Nephron progenitor cell (in vitro differentiated cells): ENCODE results near the gene TRAF3IP3.

Source experiments
- DNase-seq: peaks from one replicate; pipeline ENCODE4 v3.0.0; 2021
- H3K27ac Mint-ChIP-seq: 2 replicates; pipeline ENCODE4 v1.8.0; 2021; ENCODE audit warnings: mild to moderate bottlenecking, moderate library complexity, mixed read lengths
- H3K27me3 Mint-ChIP-seq: 2 replicates; pipeline ENCODE4 v1.8.0; 2021; ENCODE audit warnings: mild to moderate bottlenecking, low read depth, mixed read lengths; ENCODE audit not compliant: poor library complexity
- H3K36me3 Mint-ChIP-seq: 2 replicates; pipeline ENCODE4 v1.8.0; 2021; ENCODE audit warnings: low read depth, mixed read lengths
- H3K4me1 Mint-ChIP-seq: 2 replicates; pipeline ENCODE4 v1.8.0; 2021; ENCODE audit warnings: mixed read lengths
- H3K4me3 Mint-ChIP-seq: 2 replicates; pipeline ENCODE4 v1.8.0; 2021; ENCODE audit warnings: mild to moderate bottlenecking, moderate library complexity, mixed read lengths
- H3K9me3 Mint-ChIP-seq: 2 replicates; pipeline ENCODE4 v1.8.0; 2021; ENCODE audit warnings: mild to moderate bottlenecking, moderate library complexity, mixed read lengths
- CTCF ChIP-seq: fragments of 200-600 bp; sonication (generic); IDR thresholded peaks from 2 replicates; pipeline ENCODE4 v1.5.0; 2021; ENCODE audit warnings: antibody characterized with exemption

The TRAF3IP3 gene

GRCh38 chr1:209741193-209741592, 14.7 kb upstream of the TRAF3IP3 start:
- H3K36me3 Mint-ChIP-seq, result no peaks in the 10 kb centered on the region
- DNase-seq, result no peak
- H3K27me3 Mint-ChIP-seq, result peaks cover 26% of the 10 kb centered on the region
- peak overlapping the region; percentile 44 for H3K27ac Mint-ChIP-seq
- no peak for TF ChIP-seq CTCF
- no peaks in the 10 kb centered on the region for H3K9me3 Mint-ChIP-seq
- no peak overlapping the region for H3K4me3 Mint-ChIP-seq
- no peaks in the 10 kb centered on the region for H3K4me1 Mint-ChIP-seq

GRCh38 chr1:209741889-209742288, 14.0 kb upstream of the TRAF3IP3 start:
- Mint-ChIP-seq H3K9me3 (no peaks in the 10 kb centered on the region), H3K36me3 (no peaks in the 10 kb centered on the region), H3K4me3 (no peak overlapping the region), H3K27ac (peak overlapping the region; percentile 54), H3K4me1 (no peaks in the 10 kb centered on the region), H3K27me3 (peaks cover 23% of the 10 kb centered on the region)
- TF ChIP-seq CTCF, result no peak
- DNase-seq, result no peak

- TF ChIP-seq CTCF, result no peak
- H3K36me3 Mint-ChIP-seq, result no peaks in the 10 kb centered on the region
- no peak overlapping the region for H3K4me3 Mint-ChIP-seq
- H3K27ac Mint-ChIP-seq, result no peak overlapping the region
- no peaks in the 10 kb centered on the region for H3K9me3 Mint-ChIP-seq
- peaks cover 17% of the 10 kb centered on the region for H3K27me3 Mint-ChIP-seq
- H3K4me1 Mint-ChIP-seq, result no peaks in the 10 kb centered on the region
- DNase-seq, result no peak
Observed at GRCh38 chr1:209742409-209743144, 13.3 kb upstream of the TRAF3IP3 start.

GRCh38 chr1:209743145-209743482, 12.7 kb upstream of the TRAF3IP3 start:
- Mint-ChIP-seq H3K4me3 (no peak overlapping the region), H3K4me1 (peaks cover 2% of the 10 kb centered on the region), H3K36me3 (no peaks in the 10 kb centered on the region), H3K27ac (no peak overlapping the region), H3K9me3 (no peaks in the 10 kb centered on the region), H3K27me3 (peaks cover 16% of the 10 kb centered on the region)
- TF ChIP-seq CTCF, result no peak
- no peak for DNase-seq

GRCh38 chr1:209746451-209747165, 9.2 kb upstream of the TRAF3IP3 start:
- Mint-ChIP-seq H3K27me3 (peaks cover 21% of the 10 kb centered on the region), H3K36me3 (no peaks in the 10 kb centered on the region), H3K4me1 (peaks cover 6% of the 10 kb centered on the region), H3K9me3 (no peaks in the 10 kb centered on the region), H3K4me3 (no peak overlapping the region), H3K27ac (no peak overlapping the region)
- DNase-seq, result no peak
- TF ChIP-seq CTCF, result no peak
